Activated T-cell treated with anti-CD3 and anti-CD28 coated beads, Interleukin-2, amount 50 U/mL, for 48 hours (primary cell): ENCODE measurements around the gene APBB2.

Source experiments
- DNase-seq, 2 experiments: peaks; one replicate each; pipeline ENCODE4 v3.0.0-alpha.2; 2020

APBB2 gene

GRCh38 chr4:40960941-40961340, 253.4 kb downstream of the APBB2 start:
- no peak for DNase-seq

- no peak for DNase-seq
Observed at GRCh38 chr4:40957281-40957680, 257.1 kb downstream of the APBB2 start.

GRCh38 chr4:40956721-40957255, 257.6 kb downstream of the APBB2 start:
- no peak for DNase-seq

GRCh38 chr4:40954088-40954668, 260.2 kb downstream of the APBB2 start:
- no peak for DNase-seq

GRCh38 chr4:40953283-40954087, 260.9 kb downstream of the APBB2 start:
- no peak for DNase-seq

- DNase-seq: no peak
Observed at GRCh38 chr4:40952672-40953071, 261.7 kb downstream of the APBB2 start.

- no peak for DNase-seq
Observed at GRCh38 chr4:40952217-40952616, 262.1 kb downstream of the APBB2 start.

- DNase-seq: no peak
Observed at GRCh38 chr4:40951026-40951425, 263.3 kb downstream of the APBB2 start.

GRCh38 chr4:40949358-40950100, 264.8 kb downstream of the APBB2 start:
- no peak for DNase-seq

GRCh38 chr4:40948014-40948413, 266.3 kb downstream of the APBB2 start:
- DNase-seq: no peak

- no peak for DNase-seq
Observed at GRCh38 chr4:40946652-40947051, 267.7 kb downstream of the APBB2 start.

GRCh38 chr4:40940756-40941155, 273.6 kb downstream of the APBB2 start:
- DNase-seq: no peak

GRCh38 chr4:40940317-40940741, 274.0 kb downstream of the APBB2 start:
- no peak for DNase-seq

GRCh38 chr4:40939856-40940255, 274.5 kb downstream of the APBB2 start:
- DNase-seq: no peak

- DNase-seq: no peak
Observed at GRCh38 chr4:40938337-40938736, 276.0 kb downstream of the APBB2 start.

GRCh38 chr4:40937140-40937725, 277.1 kb downstream of the APBB2 start:
- DNase-seq: no peak

- DNase-seq: no peak
Observed at GRCh38 chr4:40934676-40935075, 279.7 kb downstream of the APBB2 start.

- no peak for DNase-seq
Observed at GRCh38 chr4:40933272-40934053, 280.9 kb downstream of the APBB2 start.

GRCh38 chr4:40931841-40932240, 282.5 kb downstream of the APBB2 start:
- no peak for DNase-seq

GRCh38 chr4:40931238-40931637, 283.1 kb downstream of the APBB2 start:
- DNase-seq: no peak

- DNase-seq: no peak
Observed at GRCh38 chr4:40927074-40927473, 287.3 kb downstream of the APBB2 start.

- DNase-seq: no peak
Observed at GRCh38 chr4:40924793-40925117, 289.6 kb downstream of the APBB2 start.
